ENCODE results near the gene EDC4. TPM values are rescaled to one million over a fixed set of nuclear protein-coding genes. Genes with fewer than 3 reads are reported as not detected.

Gene EDC4
- total and polyA plus RNA-seq, 2 of the 13 experiments (the other 11 are each of a cell fraction or from before 2014, with no cell fraction given): 51.4 to 59.1 TPM

GRCh38 chr16:67846320-67847063, 26.4 kb upstream of the EDC4 start, which contains the start of gene NUTF2 (continued):
- TF ChIP-seq HNRNPUL1 (IDR thresholded peaks at IDR 0.05; ENCODE audit: low read depth, low read length) (peak; percentile 59; the same call in 1 of the 2 replicates), ASH2L (IDR thresholded peaks at IDR 0.05; ENCODE audit: insufficient read length, low read depth, low read length) (peak; percentile 83), ZFP1 (CRISPR knock-in tag; IDR thresholded peaks at IDR 0.05) (no peak; the same call in none of the 2 replicates), ZBTB40 (IDR thresholded peaks at IDR 0.05) (no peak), ZBTB40 (CRISPR knock-in tag; IDR thresholded peaks at IDR 0.05) (peak; percentile 93), ZFP62 (CRISPR knock-in tag; IDR thresholded peaks at IDR 0.05) (peak; percentile 97; the same call in 1 of the 2 replicates), POGK (CRISPR knock-in tag; conservative IDR thresholded peaks at IDR 0.05) (peak; percentile 83; the same call in 1 of the 2 replicates), HOMEZ (CRISPR knock-in tag; IDR thresholded peaks at IDR 0.05; ENCODE audit: low read depth) (peak; percentile 69), KDM6A (CRISPR knock-in tag; IDR thresholded peaks at IDR 0.05; ENCODE audit: low read depth) (no peak), TFDP1 (CRISPR knock-in tag; IDR thresholded peaks at IDR 0.05; ENCODE audit: borderline replicate concordance) (peak; percentile 95), ZNF776 (CRISPR knock-in tag; IDR thresholded peaks at IDR 0.05) (peak; percentile 75), GMEB1 (CRISPR knock-in tag; IDR thresholded peaks at IDR 0.05; ENCODE audit: borderline replicate concordance) (peak; percentile 97), ZFP36L1 (CRISPR knock-in tag; IDR thresholded peaks at IDR 0.05) (peak; percentile 78; the same call in 1 of the 2 replicates)
